Measurements from ENCODE around the gene TARDBP. TPM values are rescaled to one million over a fixed set of nuclear protein-coding genes. Genes with fewer than 3 reads are reported as not detected.

TARDBP gene
- total and polyA plus RNA-seq, 9 of the 15 experiments (the other 6 are each of a cell fraction or from before 2014, with no cell fraction given) = 122 to 515 (median 243) TPM

DNA sequence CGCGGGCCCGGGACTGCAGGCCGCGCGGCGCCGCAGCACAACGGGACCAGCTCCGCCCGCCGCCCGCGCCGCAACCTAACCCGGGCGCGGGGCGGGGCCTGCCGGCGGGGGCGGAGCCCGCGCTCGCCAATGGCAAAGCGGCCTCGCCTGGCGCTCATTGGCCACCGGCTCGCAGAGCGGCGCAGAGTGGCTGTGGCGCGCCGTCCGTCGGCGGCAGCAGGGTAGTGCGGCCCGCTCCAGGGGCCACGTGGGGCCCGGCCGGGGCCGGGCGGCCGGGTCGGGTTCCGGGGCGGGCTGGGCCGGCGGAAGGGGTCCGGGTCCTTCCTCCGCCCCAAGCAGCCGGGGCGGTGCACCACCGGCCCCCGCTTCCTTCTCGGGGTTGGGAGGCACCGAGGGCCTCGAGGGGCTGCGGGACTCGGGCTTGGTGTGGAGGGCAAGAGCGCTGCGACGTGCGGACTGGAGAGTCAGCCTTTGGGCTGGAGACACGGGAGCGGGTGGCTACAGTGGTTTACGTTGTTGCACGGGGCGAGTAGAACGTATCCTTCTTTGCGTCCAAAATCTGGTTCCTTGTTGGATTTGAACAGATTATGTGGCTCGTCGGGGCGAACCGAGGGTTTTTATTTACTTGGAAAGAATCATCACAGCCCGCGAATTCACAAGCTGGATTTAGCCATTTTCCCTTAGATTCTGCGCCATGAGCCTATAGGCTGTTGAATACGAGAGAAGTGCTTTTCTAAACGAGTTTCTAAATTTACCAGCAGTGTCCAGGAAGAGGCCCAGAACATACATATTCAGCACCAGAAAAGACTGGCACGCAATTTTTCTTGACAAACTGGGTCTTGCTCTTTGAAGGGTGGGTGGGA, 47.7 kb downstream of the TARDBP start, which contains the start of gene SRM (continued):
- TF ChIP-seq, protein P1, sequence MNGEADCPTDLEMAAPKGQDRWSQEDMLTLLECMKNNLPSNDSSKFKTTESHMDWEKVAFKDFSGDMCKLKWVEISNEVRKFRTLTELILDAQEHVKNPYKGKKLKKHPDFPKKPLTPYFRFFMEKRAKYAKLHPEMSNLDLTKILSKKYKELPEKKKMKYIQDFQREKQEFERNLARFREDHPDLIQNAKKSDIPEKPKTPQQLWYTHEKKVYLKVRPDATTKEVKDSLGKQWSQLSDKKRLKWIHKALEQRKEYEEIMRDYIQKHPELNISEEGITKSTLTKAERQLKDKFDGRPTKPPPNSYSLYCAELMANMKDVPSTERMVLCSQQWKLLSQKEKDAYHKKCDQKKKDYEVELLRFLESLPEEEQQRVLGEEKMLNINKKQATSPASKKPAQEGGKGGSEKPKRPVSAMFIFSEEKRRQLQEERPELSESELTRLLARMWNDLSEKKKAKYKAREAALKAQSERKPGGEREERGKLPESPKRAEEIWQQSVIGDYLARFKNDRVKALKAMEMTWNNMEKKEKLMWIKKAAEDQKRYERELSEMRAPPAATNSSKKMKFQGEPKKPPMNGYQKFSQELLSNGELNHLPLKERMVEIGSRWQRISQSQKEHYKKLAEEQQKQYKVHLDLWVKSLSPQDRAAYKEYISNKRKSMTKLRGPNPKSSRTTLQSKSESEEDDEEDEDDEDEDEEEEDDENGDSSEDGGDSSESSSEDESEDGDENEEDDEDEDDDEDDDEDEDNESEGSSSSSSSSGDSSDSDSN (IDR thresholded peaks at IDR 0.05; ENCODE audit: borderline replicate concordance in 1 of 2, low read depth in 2 of 2, low read length in 2 of 2) = peak in 1 of 2 experiments; percentile 40; a peak in 1 of 4 replicates
- TF ChIP-seq GABPA (tag; conservative IDR thresholded peaks at IDR 0.05; ENCODE audit: low read depth) = peak; percentile 86
- TF ChIP-seq NRF1 (conservative IDR thresholded peaks at IDR 0.05 in 1 of 2, IDR thresholded peaks at IDR 0.05 in 1 of 2) = peak in 1 of 2 experiments; percentile 20; a peak in 2 of 4 replicates
- 0 out of 2 replicates have a peak, but pooled peaks have one; percentile 7 for TF ChIP-seq SMC3 (conservative IDR thresholded peaks at IDR 0.05; ENCODE audit: insufficient read depth, low read depth, low read length)
- TF ChIP-seq ZSCAN29 (IDR thresholded peaks at IDR 0.05) = no peak
- TF ChIP-seq, protein P2, sequence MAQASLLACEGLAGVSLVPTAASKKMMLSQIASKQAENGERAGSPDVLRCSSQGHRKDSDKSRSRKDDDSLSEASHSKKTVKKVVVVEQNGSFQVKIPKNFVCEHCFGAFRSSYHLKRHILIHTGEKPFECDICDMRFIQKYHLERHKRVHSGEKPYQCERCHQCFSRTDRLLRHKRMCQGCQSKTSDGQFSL (CRISPR knock-in tag; IDR thresholded peaks at IDR 0.05) = 0 out of 2 replicates have a peak, but pooled peaks have one; percentile 20
- TF ChIP-seq, protein P2 (tag; IDR thresholded peaks at IDR 0.05) = no peak
- peak in 1 of 2 experiments; percentile 84; a peak in 3 of 4 replicates for TF ChIP-seq NONO (IDR thresholded peaks at IDR 0.05; ENCODE audit: low read depth in 2 of 2, low read length in 1 of 2)
- 0 out of 2 replicates have a peak, but pooled peaks have one; percentile 27 for TF ChIP-seq NCOA1 (IDR thresholded peaks at IDR 0.05; ENCODE audit: low read depth)
- no peak for TF ChIP-seq MEF2D (tag; conservative IDR thresholded peaks at IDR 0.05; ENCODE audit: low read depth)
- 0 out of 2 replicates have a peak, but pooled peaks have one; percentile 26 for TF ChIP-seq ZNF24 (IDR thresholded peaks at IDR 0.05)
- TF ChIP-seq RFX7 (CRISPR knock-in tag; IDR thresholded peaks at IDR 0.05) = no peak
- TF ChIP-seq, protein P3, sequence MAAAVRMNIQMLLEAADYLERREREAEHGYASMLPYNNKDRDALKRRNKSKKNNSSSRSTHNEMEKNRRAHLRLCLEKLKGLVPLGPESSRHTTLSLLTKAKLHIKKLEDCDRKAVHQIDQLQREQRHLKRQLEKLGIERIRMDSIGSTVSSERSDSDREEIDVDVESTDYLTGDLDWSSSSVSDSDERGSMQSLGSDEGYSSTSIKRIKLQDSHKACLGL (CRISPR knock-in tag; IDR thresholded peaks at IDR 0.05; ENCODE audit: borderline replicate concordance, poor library complexity, severe bottlenecking) = peak; percentile 100
- TF ChIP-seq PRPF4 (IDR thresholded peaks at IDR 0.05; ENCODE audit: insufficient read depth, low read depth, low read length, poor library complexity, severe bottlenecking) = no peak
- TF ChIP-seq, protein P4, sequence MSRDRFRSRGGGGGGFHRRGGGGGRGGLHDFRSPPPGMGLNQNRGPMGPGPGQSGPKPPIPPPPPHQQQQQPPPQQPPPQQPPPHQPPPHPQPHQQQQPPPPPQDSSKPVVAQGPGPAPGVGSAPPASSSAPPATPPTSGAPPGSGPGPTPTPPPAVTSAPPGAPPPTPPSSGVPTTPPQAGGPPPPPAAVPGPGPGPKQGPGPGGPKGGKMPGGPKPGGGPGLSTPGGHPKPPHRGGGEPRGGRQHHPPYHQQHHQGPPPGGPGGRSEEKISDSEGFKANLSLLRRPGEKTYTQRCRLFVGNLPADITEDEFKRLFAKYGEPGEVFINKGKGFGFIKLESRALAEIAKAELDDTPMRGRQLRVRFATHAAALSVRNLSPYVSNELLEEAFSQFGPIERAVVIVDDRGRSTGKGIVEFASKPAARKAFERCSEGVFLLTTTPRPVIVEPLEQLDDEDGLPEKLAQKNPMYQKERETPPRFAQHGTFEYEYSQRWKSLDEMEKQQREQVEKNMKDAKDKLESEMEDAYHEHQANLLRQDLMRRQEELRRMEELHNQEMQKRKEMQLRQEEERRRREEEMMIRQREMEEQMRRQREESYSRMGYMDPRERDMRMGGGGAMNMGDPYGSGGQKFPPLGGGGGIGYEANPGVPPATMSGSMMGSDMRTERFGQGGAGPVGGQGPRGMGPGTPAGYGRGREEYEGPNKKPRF (IDR thresholded peaks at IDR 0.05; ENCODE audit: low read depth, low read length) = no peak
- no peak for TF ChIP-seq SRSF7 (optimal IDR thresholded peaks at IDR 0.05; ENCODE audit: low read depth, low read length)
- 0 out of 4 replicates have a peak, but pooled peaks of 1 of the 2 experiments have one; percentile 19 for TF ChIP-seq FOXA3 (CRISPR knock-in tag; conservative IDR thresholded peaks at IDR 0.05 in 1 of 2, IDR thresholded peaks at IDR 0.05 in 1 of 2)
- TF ChIP-seq GATAD2B (IDR thresholded peaks at IDR 0.05; ENCODE audit: borderline replicate concordance) = peak; percentile 92
- 0 out of 2 replicates have a peak, but pooled peaks have one; percentile 9 for TF ChIP-seq BCOR (IDR thresholded peaks at IDR 0.05)
- peak; percentile 64 to 96; a peak in 3 of 4 replicates for TF ChIP-seq HDAC1 (IDR thresholded peaks at IDR 0.05)

All from K562 (cell line).